Retina (tissue), 1 donor: Measurements from ENCODE around the gene KIF7.

ENCODE experiments used
- DNase-seq: peaks from one replicate; pipeline ENCODE4 v3.0.0-alpha.2; 2016

The KIF7 gene

GRCh38 chr15:89648106-89649012, 6.9 kb downstream of the KIF7 start:
- no peak for DNase-seq

DNA sequence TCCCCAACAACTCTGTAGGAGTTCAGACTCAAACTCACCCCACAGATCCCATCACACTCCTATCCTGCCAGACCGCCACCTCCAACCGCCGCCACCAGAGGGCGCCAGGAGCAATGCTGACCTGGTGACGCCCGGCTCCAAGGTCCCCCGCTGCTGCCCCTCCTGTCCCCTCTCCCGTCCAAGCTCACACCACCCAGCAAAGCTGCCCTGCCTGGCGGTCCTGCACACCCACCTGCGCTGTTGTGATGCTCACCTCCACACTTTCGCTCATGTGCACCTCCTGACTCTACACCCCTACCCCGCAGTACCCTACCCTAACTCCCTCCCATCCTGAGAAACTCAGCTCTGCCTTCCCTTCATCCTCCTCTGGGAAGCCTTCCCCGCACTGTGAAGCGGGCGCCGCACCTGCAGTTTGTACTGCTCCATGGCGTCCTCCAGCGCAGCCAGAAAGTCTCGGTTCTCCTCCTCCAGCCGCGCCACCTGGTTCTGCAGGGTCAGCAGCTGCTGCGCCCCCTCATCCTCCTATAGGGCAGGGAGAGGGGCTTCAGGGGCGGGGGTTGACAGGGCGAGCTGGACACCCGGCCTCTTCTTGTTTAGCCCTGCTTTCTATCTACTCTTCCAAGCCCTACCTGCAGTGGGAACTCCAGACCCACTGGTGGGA, 7.9 kb downstream of the KIF7 start:
- peak; percentile 81 for DNase-seq

GRCh38 chr15:89646416-89647141, 8.7 kb downstream of the KIF7 start:
- no peak for DNase-seq

DNA sequence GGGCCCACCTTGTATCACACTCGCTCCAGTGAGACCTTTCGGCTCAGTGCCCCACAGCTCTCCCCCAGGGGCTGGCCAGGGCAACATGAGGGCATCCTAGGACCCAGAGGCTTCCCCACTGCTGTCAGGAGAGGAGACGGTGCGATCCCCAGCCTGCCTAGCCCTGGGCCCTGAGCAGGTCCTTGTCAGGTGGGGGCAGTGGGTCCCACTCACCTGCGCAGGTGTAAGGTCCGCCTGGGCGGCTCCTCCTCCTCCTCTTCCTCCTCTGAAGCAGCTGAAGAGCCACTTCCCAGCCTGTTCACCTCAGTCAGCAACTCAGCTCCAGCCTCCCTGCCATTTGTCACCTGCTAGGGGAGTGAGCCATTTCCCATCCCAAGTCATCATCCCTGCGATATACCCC, 9.6 kb downstream of the KIF7 start:
- DNase-seq: no peak

DNA sequence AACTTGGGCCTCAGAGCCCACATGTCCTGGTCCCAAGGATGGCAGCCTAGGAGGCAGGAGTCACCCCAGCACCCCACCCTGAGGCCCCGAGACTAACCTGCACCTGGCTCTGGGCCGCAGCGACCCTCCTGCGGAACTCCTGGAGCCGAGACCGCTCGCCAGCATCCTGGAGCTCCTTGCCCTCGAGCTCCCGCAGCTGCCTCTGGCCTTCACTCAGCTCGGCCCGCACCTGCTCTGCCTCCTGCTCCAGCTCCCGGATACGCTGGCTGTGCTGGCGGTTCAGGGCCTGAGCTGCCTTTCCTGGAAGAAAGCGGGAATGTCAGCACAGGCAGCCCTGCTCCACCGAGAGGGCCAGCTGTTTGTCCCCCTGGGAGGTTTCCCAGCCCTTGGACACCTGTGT, 13.2 kb downstream of the KIF7 start:
- no peak for DNase-seq

DNA sequence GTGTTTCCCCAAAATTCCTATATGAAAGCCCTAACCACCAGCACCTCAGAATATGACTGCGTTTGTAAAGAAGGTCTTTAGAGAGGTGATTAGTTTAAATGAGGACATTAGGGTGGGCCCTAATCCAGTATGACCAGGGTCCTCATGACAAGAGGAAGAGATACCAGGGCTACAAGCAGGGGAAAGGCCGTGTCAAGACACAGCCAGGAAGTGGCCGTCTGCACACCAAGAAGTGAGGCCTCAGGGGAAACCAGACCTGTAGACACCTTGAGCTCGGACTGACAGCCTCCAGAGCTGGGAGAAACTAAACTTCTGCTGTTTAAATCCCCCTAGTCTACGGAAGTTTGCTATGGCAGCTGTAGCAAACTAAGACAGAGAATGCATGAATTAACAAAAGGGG, 14.2 kb downstream of the KIF7 start:
- DNase-seq: no peak

GRCh38 chr15:89640245-89640644, 15.0 kb downstream of the KIF7 start:
- no peak for DNase-seq

DNA sequence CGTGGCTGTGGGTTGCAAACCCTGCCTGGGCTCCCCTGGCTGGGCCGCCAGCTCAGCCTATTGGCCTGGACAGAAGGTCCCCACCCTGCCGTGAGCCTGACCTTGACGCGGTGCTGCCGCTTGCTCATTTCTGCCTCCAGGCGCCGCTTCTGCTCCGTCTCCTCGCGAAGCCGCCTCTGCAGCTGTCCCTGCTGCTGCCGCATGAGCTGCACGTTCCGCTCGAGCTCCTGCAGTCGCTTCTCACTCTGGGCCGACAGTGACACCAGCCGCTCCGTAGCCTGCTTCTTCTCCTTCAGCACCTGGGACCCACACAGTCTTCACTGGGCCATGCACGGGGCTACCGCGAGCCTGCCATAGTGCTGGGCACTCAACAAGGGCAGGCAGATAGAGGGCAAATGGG, 21.7 kb downstream of the KIF7 start:
- no peak for DNase-seq

GRCh38 chr15:89632563-89633430, 22.5 kb downstream of the KIF7 start:
- DNase-seq: no peak

GRCh38 chr15:89631902-89632264, 23.4 kb downstream of the KIF7 start:
- DNase-seq: no peak

DNA sequence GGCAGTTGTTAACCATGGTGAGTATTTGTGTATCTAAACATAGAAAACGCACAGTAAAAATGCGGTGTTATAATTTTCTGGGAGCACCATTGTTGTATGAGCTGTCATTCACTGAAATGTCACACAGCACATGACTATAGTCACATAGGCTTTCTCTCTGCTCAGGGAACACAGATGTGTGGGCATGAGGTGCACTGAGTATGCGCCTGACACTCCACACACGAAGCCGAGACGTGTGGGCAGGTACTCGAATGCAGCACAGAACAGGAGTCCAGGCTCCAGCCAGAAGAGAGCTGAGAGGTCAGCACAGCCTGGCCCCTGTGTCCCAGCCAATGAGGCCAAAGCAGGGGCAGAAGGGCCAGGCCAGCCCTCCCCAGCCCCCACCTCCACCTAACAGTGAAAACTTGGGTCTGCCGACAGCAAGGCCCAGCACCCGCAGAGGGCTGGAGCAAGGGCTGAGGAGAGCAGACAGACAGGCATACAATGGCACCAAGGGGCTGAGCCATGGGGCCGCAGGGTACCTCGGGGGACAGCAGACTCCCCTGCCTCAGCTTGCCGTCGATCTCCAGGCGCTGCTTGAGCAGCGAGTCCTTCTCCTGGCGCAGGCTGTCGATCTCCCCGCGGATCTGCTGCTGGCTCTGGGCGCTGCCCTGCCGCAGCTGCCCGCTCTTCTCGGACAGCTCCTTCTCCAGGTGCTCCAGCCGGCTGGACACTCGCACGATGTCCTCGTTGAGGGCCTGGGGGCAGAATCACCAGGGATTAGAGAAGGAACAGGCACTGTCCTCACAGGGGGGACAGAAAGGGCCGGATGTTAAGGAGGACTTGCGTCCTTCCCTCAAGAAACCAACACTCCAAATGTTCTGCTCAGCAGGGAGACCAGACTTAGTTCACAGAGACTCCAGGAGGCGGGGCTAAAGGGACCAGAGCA, 24.0 kb downstream of the KIF7 start:
- DNase-seq: no peak

DNA sequence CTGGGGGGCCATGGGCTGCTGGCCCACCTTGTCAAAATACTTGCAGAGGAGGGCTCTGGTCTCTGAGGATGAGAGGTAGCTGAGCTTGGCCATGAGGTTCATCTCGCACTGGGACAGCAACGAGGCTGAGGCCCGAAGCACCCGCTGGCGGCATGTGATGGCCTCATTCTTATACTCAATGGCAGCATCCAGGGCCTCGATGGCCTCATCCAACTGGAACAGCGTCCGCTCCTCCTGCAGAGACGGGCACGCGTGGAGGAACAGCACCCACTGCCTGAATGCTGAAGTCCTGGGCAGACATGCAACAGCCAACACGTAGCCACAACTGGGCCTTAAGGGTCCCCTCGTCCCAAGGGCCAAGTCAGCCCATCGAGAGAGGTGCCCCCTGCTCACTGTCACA, 25.0 kb downstream of the KIF7 start:
- DNase-seq: no peak

GRCh38 chr15:89629829-89630228, 25.4 kb downstream of the KIF7 start:
- no peak for DNase-seq

DNA sequence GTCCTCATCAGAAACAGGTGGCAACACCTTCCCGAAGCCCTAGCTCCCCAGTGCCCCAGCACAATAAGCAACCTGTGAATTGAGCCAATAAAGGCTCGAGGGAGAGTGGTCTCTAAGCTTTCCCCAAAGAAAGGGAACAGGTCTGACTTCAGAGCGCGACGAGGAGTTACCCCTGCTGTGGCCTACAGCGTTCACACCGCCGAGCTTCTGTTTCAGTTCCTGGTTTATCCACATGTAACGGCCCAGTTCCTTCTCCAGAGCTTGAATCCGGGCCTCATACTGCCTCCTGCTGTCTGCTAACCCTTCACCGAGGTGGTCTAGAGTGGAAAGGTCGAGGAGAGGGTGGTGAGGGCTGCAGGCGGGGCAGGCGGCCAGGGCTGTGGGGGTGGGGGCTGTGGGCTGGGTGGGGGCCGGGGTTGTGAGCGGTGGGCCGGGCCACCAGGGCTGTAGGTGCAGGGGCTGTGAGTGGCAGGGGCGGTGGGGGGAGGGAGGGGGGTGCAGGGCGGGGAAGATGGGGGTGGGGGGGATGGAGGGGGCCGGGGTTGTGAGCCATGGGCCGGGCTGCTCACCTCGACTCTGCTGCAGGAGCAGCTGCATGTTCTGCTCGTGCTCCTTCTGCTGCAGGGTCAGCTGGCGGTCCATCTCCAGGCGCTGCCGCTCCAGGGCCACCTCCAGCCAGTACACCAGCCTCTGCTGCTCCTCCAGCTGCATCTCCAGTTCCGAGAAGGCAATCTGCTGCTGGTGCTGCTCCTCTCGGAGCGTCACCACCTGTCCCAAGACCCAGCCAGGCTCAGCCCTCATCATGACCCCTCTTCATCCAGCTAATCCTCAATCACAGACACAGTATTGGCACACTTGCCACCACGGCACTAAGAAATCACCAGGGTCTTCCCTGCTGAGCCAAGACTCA, 26.2 kb downstream of the KIF7 start:
- DNase-seq: no peak

GRCh38 chr15:89628301-89628700, 27.0 kb downstream of the KIF7 start:
- DNase-seq: no peak

GRCh38 chr15:89627256-89627970, 27.9 kb downstream of the KIF7 start:
- no peak for DNase-seq

GRCh38 chr15:89625716-89626115, 29.6 kb downstream of the KIF7 start:
- no peak for DNase-seq

DNA sequence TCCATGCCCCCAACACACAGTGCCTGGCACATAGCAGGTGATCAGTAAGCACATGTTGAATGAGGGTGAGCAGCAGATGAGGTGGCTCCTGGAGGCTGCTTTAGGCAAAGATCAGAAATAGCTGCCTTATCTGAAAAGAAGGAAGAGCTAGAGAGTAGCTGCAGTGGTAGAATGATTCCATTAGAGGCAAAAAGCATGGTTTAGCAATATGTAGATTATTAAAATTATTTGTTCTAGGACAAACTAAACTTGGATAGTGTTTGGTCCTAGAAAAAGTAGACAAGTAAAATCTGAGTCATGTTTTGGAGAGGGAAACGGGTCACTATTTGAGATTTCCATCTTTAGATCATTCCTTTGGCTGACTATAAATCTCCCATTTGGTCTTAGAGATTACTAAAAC, 32.1 kb downstream of the KIF7 start:
- DNase-seq: no peak

- no peak for DNase-seq
These were observed 33.7 kb downstream of the KIF7 start for GRCh38 chr15:89621547-89621946.

DNA sequence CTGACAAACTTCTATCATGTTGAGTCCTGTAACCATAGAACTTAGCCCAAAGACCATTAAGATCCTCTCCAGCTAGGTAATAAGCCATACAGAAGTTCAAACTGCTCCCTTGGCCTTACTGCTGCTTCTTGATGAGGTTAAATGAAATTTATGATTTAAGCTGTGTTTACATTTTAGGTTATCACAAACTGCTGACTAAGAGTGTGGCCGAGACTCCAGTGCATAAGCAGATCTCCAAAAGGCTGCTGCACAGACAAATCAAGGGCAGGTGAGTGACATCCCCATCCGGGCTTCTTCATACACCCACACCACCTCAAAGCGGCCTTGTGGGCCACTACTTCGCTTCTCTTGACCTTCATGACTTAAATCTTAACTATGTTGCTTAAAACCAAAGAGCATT, 39.0 kb downstream of the KIF7 start:
- DNase-seq: no peak
